Measurements from ENCODE around the gene DNAJC22.
"Not testable (repeated sequence)": the region's sequence is repeated elsewhere in the genome, so short reads cannot be mapped to it uniquely, and the experiment has no call there.

Gene DNAJC22

DNA sequence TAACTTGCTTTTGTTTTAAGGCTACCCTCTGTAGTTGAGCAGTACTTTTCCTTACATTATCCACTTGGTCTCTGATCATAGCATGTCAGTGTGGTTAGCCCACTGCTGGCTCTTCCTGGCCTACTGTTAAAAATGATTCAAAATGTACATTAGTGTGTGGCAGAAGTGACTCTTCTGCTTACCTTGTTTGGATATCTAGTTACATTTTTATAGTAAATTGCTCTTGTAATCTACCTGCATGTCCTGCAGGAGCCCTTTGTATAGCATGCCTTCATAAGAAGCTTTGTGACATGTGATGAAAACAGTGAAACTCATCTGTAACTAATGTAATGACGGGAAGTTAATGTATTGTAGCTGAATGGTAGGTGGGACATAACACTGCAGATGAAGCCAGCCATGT, 28.7 kb downstream of the DNAJC22 start:
- FAIRE-seq, result no peak

DNA sequence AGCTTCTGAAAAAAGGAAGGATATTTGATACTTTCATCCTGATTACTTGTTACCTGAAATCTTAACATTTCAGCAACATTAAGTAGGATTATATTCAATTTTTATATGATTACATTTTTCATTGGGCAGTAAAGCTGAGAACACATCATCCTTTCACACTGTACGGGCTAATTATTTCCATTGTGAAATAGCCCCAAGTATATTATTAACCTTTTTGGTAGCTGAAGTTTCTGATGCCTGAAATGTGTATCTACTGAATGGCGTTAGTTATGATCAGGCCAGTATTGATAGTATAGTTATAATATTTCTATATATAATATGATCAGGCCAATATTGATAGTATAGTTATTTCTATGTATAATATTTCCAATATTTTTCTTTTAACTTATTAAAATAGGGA, 30.7 kb downstream of the DNAJC22 start:
- FAIRE-seq, result no peak

DNA sequence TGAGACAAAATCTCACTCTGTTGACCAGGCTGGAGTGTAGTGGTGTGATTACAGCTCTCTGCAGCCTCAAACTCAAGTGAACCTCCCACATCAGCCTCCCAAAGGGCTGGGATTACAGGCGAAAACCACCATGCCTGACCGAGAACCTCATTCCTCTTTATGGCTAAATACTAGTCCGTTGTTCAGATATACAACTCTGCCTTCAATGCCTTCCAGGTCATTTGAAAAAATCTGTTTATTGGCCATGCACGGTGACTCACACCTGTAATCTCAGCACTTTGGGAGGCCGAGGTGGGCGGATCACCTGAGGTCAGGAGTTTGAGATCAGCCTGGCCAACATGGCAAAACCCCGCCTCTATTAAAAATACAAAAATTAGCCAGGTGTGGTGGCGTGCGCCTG, 33.5 kb downstream of the DNAJC22 start:
- not testable (repeated sequence) for FAIRE-seq

DNA sequence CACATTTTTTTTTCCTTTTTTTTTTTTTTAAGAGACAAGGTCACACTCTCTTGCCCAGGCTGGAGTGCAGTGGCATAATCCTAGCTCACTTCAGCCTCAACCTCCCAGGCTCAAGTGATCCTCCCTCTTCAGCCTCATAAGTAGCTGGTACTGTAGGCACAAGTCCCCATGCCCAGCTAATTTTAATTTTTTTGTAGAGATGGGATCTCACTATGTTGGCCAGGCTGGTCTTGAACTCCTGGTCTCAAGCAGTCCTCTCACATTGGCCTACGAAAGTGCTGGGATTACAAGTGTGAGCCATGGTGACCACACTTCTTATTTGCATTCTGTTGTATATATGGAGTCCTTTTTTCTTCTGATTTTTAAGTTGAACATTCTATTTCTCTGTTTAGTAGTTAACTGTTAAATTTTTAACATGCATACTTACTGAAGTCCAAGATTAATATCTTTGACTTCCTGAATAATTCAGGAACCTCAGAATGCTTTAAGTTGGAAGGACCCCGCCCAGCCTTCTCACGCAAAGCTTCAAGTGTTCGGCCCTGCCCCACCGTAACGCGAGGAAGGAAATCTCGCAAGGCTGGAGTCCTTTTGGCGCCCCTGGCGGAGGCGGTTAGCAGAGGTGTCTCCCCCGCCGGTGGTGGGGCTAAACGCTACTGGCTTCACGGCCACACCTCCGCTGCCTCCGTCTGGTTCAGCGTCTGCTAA, 42.1 kb downstream of the DNAJC22 start:
- no peak for FAIRE-seq

DNA sequence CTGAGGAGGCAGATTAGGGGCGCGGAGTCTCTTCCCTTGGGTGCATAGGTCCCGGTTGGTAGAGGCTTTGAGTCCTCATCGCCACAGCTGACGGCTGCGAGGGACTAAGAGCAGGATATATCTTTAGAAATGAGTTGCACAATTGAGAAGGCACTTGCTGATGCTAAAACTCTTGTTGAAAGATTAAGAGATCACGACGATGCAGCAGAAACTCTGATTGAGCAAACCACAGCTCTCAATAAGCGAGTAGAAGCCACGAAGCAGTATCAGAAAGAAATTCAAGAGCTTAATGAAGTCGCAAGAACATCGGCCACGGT, 42.7 kb downstream of the DNAJC22 start:
- no peak for FAIRE-seq

DNA sequence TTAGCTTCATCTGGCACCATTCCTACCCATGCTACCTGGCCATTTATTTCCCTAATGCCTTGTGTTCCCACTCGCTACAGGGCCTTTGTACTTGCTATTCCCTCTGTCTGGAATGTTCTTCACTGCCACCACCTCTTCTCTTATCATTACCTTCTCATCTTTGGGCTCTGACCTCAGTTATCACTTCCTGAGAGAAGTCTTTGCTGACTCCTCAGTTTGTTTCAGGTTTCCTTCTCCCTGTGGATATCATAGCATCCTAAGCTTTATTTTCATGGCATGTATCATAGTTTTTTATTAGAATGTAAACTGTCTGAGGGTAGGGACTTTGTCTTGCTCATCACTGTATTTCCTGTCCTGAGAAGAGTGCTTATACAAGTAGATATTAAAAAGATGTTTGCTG, 50.3 kb downstream of the DNAJC22 start:
- FAIRE-seq, result no peak

DNA sequence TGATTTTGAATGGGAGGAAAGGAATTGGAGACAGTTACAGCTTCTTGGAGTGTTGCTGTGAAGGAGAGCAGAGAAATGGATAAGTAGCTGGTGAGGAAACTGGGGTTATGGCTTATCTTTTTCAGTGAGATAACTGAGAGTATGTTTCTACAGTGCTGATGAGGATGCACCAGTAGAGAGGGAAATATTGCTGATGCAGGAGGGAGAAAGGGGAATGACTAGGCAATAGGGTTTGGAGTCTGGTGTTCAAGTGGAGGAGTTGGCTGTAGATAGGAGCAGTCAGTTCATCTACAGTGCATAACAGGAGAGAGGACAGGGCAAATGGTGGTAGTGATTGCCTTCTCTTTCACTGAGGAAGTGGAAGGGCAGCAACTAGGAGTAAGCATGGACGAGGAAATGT, 53.6 kb downstream of the DNAJC22 start:
- no peak for FAIRE-seq

Data from G401.6 (cell line).